Renal cortex interstitium (tissue), 11 donors: ENCODE results near the gene PDE6B. TPM values are rescaled to one million over a fixed set of nuclear protein-coding genes. Genes with fewer than 3 reads are reported as not detected.
"Not testable (repeated sequence)": the region's sequence is repeated elsewhere in the genome, so short reads cannot be mapped to it uniquely, and the experiment has no call there.

Source experiments
- DNase-seq, 11 donors: peaks; one replicate each; pipeline ENCODE4 v3.0.0-alpha.2; 2013; ENCODE audit warnings: low read depth in 9 of 11, low spot score in 4 of 11; ENCODE audit errors: extremely low read depth in 1 of 11
- polyA plus RNA-seq, 3 donors: library from polyadenylated mRNA; unstranded; fragments of 120-200 nt; gene quantifications; one replicate each; pipeline ENCODE4 v1.2.1, GENCODE V29; 2013; ENCODE audit not compliant: insufficient read length in 3 of 3

Gene PDE6B
- polyA plus RNA-seq, 3 donors, result 42.4 to 51.1 (median 44.0) TPM

DNA sequence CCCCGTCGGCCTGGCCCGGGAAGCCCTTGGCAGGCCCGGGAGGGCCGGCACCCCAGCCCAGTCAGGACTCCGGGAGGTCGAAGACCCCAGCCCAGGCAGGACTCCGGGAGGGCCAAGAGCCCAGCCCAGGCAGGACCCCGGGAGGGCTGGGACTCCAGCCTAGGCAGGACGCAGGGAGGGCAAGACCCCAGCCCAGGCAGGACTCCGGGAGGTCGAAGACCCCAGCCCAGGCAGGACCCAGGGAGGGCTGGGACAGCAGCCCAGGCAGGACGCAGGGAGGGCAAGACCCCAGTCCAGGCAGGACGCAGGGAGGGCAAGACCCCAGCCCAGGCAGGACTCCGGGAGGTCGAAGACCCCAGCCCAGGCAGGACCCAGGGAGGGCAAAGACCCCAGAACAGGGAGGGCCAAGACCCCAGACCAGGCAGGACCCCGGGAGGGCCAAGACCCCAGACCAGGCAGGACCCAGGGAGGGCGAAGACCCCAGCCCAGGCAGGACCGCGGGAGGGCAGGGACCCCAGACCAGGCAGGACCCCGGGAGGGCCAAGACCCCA, 80.8 kb downstream of the PDE6B start:
- DNase-seq, result not testable (repeated sequence)

GRCh38 chr4:706834-707598, 81.6 kb downstream of the PDE6B start:
- DNase-seq, result no peak

DNA sequence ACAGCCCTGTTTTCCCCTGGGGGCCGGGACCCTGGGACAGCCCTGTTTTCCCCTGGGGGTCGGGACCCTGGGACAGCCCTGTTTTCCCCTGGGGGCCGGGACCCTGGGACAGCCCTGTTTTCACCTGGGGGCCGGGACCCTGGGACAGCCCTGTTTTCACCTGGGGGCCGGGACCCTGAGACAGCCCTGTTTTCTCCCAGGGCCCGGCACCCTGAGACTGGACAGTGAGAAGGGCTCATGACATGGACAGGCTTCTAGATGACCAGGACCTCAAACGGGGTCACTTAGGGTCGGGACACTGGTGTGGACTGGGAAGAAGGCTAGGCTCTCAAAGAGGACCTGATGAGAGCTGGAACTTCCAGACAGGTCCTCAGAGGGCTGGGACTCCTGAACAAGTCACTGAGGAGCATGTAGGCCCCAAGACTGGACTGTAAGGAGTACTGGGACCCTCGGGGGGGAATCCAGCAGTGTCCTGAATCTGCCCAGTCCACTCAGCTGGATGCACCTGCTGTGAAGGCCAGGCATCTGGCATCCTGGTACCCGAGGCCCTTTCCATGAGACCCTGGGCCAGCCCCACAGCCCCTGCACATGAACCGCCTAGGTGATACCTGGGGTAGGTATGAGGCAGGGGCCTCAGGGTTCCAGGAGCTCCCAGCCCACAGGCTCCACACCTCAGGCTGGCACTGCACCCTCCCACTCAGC, 82.7 kb downstream of the PDE6B start:
- DNase-seq, result no peak

DNA sequence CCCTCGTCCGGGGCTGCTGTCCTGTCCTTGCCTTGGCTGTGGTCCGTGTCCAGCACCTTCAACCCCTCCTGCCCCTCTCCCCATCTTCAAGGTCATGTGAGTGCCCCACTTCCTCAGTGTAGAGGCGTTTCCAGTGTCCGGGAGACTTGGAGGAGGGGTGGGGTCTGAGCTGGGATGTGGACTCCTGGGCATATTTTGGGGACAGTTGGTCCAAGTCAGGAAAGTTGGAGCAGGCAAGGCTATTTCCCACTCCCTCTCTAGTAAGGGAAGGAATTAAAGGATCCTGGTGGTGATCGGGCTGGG, 83.2 kb downstream of the PDE6B start:
- DNase-seq, result no peak

DNA sequence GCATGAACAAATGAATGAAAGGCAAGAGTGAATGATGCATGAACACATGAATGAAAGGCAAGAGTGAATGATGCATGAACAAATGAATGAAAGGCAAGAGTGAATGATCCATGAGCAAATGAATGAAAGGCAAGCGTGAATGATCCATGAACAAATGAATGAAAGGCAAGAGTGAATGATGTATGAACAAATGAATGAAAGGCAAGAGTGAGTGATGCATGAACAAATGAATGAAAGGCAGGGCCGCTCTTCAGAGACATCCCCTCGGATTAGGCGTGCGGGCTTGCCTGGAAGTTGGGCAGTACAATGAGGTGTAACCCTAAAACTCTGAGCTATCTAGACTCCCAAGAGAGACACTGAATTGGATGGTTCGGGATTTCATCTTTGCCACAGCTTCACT, 84.0 kb downstream of the PDE6B start:
- DNase-seq, result no peak

GRCh38 chr4:710116-710515, 84.7 kb downstream of the PDE6B start:
- no peak for DNase-seq

- no peak for DNase-seq
These were observed 85.5 kb downstream of the PDE6B start for GRCh38 chr4:710916-711315.

DNA sequence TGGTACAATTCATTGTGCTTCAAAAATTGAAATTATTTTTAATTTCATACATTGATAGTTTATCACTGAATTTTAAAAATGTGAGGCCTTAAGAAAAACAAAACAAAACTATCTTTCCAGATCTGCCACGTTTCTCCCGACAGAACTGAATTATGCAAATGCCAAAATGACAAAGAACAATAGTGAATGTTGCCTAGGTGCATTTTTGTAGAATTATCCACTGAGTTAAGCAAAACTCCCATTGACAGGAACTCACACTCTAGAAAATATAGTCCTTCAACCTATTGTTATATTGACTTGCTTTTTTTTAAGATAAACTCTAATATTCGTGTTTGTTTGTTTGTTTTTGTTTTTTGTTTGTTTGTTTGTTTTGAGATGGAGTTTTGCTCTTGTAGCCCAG, 86.7 kb downstream of the PDE6B start:
- no peak for DNase-seq

DNA sequence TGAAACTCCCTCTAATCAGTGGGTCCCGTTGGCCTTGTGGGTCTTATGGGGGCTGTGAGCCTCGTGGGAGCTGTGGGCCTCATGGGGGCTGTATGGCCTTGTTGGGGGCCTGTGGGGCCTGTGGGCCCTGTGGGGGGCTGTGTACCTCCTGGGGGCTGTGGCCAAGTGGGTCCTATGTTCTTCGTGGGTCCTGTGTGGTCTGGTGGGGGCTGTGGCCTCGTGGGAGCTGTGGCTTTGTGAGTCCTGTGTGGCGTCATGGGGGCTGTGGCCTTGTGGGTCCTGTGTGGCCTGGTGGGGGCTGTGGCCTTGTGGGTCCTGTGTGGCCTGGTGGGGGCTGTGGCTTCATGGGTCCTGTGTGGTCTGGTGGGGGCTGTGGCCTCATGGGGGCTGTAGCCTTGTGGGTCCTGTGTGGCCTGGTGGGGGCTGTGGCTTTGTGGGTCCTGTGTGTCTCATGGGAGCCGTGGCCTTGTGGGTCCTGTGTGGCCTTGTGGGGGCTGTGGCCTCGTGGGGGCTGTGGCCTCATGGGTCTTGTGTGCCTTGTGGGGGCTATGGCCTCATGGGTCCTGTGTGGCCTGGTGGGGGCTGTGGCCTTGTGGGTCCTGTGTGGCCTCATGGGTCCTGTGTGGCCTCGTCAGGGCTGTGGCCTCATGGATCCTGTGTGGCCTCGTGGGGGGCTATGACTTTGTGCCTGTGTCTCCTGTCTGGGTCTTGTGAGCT, 87.7 kb downstream of the PDE6B start:
- DNase-seq, result no peak

DNA sequence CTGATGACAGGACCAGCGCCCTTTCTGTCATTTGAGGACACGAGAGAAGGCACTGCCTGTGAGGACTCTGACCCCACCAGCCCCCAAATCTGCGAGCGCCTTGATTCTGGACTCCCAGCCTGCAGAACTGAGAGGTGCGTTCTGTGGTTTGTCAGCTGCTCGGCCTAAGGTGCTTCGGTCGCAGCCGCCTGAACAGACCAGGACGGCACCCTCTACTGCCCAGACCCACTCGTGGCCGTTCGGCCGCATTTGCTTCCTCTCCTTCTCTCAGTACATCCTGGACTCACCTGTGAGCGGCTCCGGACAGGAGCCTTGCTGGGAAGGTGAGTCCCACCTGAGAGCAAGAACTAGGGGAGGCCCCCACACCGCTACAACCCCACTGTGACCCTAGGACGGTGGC, 88.7 kb downstream of the PDE6B start:
- no peak for DNase-seq

DNA sequence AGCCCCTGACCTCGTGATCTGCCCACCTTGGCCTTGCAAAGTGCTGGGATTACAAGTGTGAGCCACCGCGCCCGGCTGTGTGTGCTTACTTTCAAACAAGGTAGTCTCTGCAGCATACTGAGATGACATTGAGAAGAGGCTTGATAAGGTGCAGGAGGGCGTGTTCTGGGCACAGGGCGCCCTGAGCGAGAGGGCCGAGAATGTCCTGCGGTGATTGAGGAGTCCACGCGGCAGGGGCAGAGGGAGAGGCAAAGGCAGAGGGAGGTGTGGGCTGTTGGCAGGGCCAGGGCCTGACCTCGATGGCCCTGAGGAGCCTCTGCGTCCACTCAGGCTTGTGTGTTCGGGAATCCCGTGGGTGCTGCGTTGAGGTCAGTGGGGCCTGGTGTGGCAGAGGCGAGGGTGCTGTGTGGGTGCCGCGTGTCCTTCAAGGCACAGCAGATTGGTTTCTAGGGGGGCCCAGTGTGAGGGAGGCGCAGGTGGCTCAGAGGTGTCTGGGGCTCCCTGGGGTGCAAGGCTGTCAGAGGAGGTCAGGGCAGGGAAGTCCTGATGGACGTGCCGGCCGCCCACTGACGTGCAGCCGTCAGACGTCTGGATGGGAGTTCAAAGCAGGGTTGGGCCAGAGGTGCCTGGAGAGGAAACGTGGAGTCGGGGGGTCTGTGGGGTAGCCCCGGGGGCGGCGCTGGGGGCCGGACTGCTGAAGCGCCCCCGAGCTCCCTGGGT, 92.4 kb downstream of the PDE6B start:
- DNase-seq, result no peak

DNA sequence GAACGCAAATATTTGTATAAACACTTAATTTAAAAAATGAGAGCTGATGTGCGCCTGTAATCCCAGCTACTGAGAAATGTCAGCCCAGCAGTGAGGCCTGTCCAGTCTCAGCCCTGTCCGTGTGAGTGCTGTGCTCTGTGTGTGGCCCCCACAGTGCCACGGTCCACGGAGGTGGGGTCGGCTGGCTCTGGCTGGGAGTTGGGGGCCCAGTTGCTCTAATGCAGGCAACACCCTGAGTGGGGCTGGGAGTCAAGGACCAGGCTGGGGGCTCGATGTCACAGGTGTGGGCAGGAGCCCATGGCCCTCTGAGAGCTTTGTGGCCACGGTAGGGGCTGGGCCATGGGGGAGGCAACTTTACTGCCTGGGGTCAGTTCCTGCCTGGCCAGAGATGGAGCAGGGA, 93.1 kb downstream of the PDE6B start:
- DNase-seq, result no peak

Other genes with a start within 250 kb of the PDE6B start
- gene ZNF721, start 126.4 kb upstream of the PDE6B start, polyA plus RNA-seq, result 10 to 100 TPM; 37.1 to 45.6 (median 40.7) TPM
- 10 to 100 TPM; 57.6 to 86.5 (median 61.1) TPM for gene PIGG, start 126.4 kb upstream of the PDE6B start, polyA plus RNA-seq
- gene TMEM271, start 49.3 kb upstream of the PDE6B start, polyA plus RNA-seq, result under 1 TPM in 2 of 3 donors, not detected in 1; 0.04 to 0.06 TPM
- gene ATP5ME, start 48.7 kb downstream of the PDE6B start, polyA plus RNA-seq, result 100 to 1,000 TPM; 263 to 363 (median 280) TPM
- gene MYL5, start 49.0 kb downstream of the PDE6B start, polyA plus RNA-seq, result 10 to 100 TPM; 17.9 to 22.9 (median 21.7) TPM
- 1 to 10 TPM; 3.7 to 6.3 (median 3.8) TPM for gene SLC49A3, start 63.6 kb downstream of the PDE6B start, polyA plus RNA-seq
- gene PCGF3, start 80.3 kb downstream of the PDE6B start, polyA plus RNA-seq, result 100 to 1,000 TPM in 1 of 3 donors, 10 to 100 TPM in 2; 67.4 to 102 (median 68.2) TPM
- 1 to 10 TPM; 1.2 to 4.0 (median 3.2) TPM for gene CPLX1, start 200.6 kb downstream of the PDE6B start, polyA plus RNA-seq